Fibroblast of lung (primary cell): ENCODE results near the gene MAP2K2. TPM values are rescaled to one million over a fixed set of nuclear protein-coding genes. Genes with fewer than 3 reads are reported as not detected.

Experiments
- DNase-seq, 2 donors: peaks; one replicate each; pipeline versions ENCODE4 v3.0.0 to v3.0.0-alpha.2; 2010; ENCODE audit warnings: low read depth in 2 of 2
- H2AFZ ChIP-seq: 2 replicates; pipeline ENCODE4 v1.5.1; 2012; ENCODE audit warnings: low read length, control low read depth, inconsistent platforms
- H3K27ac ChIP-seq: 2 replicates; pipeline ENCODE4 v1.5.1; 2011; ENCODE audit warnings: low read length, control low read depth; ENCODE audit not compliant: insufficient read depth
- H3K27me3 ChIP-seq: 2 replicates; pipeline ENCODE4 v1.5.1; 2011; ENCODE audit warnings: mild to moderate bottlenecking, low read length; ENCODE audit not compliant: control insufficient read depth, insufficient read depth
- H3K36me3 ChIP-seq: 2 replicates; pipeline ENCODE4 v1.5.1; 2011; ENCODE audit warnings: low read length; ENCODE audit not compliant: control insufficient read depth, insufficient read depth
- H3K4me1 ChIP-seq: 2 replicates; pipeline ENCODE4 v1.5.1; 2011; ENCODE audit warnings: low read length; ENCODE audit not compliant: control insufficient read depth, insufficient read depth; ENCODE audit errors: extremely low read depth
- H3K4me2 ChIP-seq: 2 replicates; pipeline ENCODE4 v1.5.1; 2011; ENCODE audit warnings: low read length, control low read depth; ENCODE audit not compliant: insufficient read depth; ENCODE audit errors: extremely low read depth
- H3K4me3 ChIP-seq, 4 experiments: fragments of 200-600 bp in 1 of 4; sonication (generic) in 1 of 4; replicated peaks in 1 of 4; 2 replicates each; pipeline ENCODE4 v1.5.1; 2011 to 2016; ENCODE audit warnings: low read length in 4 of 4, low read depth in 3 of 4, mild to moderate bottlenecking in 3 of 4, control low read depth in 2 of 4, inconsistent platforms in 1 of 4, mixed read lengths in 1 of 4; ENCODE audit not compliant: insufficient read depth in 1 of 4; ENCODE audit errors: control extremely low read depth in 1 of 4
- H3K79me2 ChIP-seq: 2 replicates; pipeline ENCODE4 v1.5.1; 2012; ENCODE audit warnings: mild to moderate bottlenecking, low read length, inconsistent platforms; ENCODE audit not compliant: control insufficient read depth, insufficient read depth
- H3K9ac ChIP-seq: 2 replicates; pipeline ENCODE4 v1.5.1; 2011; ENCODE audit warnings: mild to moderate bottlenecking, low read length, control low read depth; ENCODE audit not compliant: insufficient read depth
- H3K9me3 ChIP-seq: 2 replicates; pipeline ENCODE4 v1.5.1; 2012; ENCODE audit warnings: low read depth, low read length; ENCODE audit not compliant: control insufficient read depth, insufficient read depth
- H4K20me1 ChIP-seq: 2 replicates; pipeline ENCODE4 v1.5.1; 2011; ENCODE audit warnings: low read length; ENCODE audit not compliant: control insufficient read depth, insufficient read depth; ENCODE audit errors: extremely low read depth
- CTCF ChIP-seq, 2 donors: IDR thresholded peaks in 1 of 2; conservative IDR thresholded peaks in 1 of 2; 1 replicate in 1 of 2; 2 replicates in 1 of 2; pipeline ENCODE4 v1.5.1; 2011 to 2012; ENCODE audit warnings: low read length in 2 of 2, control low read depth in 1 of 2, inconsistent platforms in 1 of 2, low read depth in 1 of 2, mild to moderate bottlenecking in 1 of 2
- EZH2 ChIP-seq: IDR thresholded peaks from 2 replicates; pipeline ENCODE4 v1.5.1; 2012; ENCODE audit warnings: low read length, control low read depth, mild to moderate bottlenecking; ENCODE audit errors: missing control alignments
- polyA plus RNA-seq, 2 donors: library from polyadenylated mRNA; depleted of rRNA in 1 of 2; stranded (reverse) in 1 of 2; unstranded in 1 of 2; fragments of >200 nt; gene quantifications; 2 replicates each; pipeline ENCODE4 v1.2.1, GENCODE V29; 2011 to 2012; ENCODE audit warnings: missing spikeins in 1 of 2
- total RNA-seq: library from RNA; depleted of rRNA; stranded (reverse); fragments of >200 nt; gene quantifications from 2 replicates; pipeline ENCODE4 v1.2.1, GENCODE V29; 2014

Gene MAP2K2
- total and polyA plus RNA-seq, 2 donors (not counting 1 experiment from before 2014, with no cell fraction given), result 61.6 to 159 TPM

- no peak overlapping the region for H2AFZ ChIP-seq
- no peak overlapping the region for H3K9ac ChIP-seq
- peaks cover 4% of the 10 kb centered on the region for H4K20me1 ChIP-seq
- TF ChIP-seq CTCF (conservative IDR thresholded peaks at IDR 0.05 in 1 of 2, IDR thresholded peaks at IDR 0.05 in 1 of 2; ENCODE audit: low read depth in 1 of 2, low read length in 2 of 2), result no peak
- TF ChIP-seq EZH2, result no peak
- H3K27ac ChIP-seq, result no peak overlapping the region
- H3K36me3 ChIP-seq, result peaks cover 17% of the 10 kb centered on the region
- H3K4me2 ChIP-seq, result no peak overlapping the region
- H3K27me3 ChIP-seq, result no peaks in the 10 kb centered on the region
- H3K9me3 ChIP-seq, result no peaks in the 10 kb centered on the region
- no peak overlapping the region for H3K4me3 ChIP-seq
- no peak for DNase-seq
- peaks cover 75% of the 10 kb centered on the region for H3K79me2 ChIP-seq
- H3K4me1 ChIP-seq, result peaks cover 8% of the 10 kb centered on the region
Measured at GRCh38 chr19:4046946-4047683, 76.8 kb downstream of the MAP2K2 start.

- Histone ChIP-seq H3K4me2 (no peak overlapping the region), H2AFZ (no peak overlapping the region), H3K79me2 (peaks cover 67% of the 10 kb centered on the region), H3K9me3 (no peaks in the 10 kb centered on the region), H3K36me3 (peaks cover 17% of the 10 kb centered on the region), H3K27me3 (no peaks in the 10 kb centered on the region), H4K20me1 (peaks cover 3% of the 10 kb centered on the region), H3K27ac (no peak overlapping the region), H3K9ac (no peak overlapping the region), H3K4me3 (no peak overlapping the region), H3K4me1 (peaks cover 2% of the 10 kb centered on the region)
- no peak for DNase-seq
- TF ChIP-seq EZH2 (no peak), CTCF (conservative IDR thresholded peaks at IDR 0.05 in 1 of 2, IDR thresholded peaks at IDR 0.05 in 1 of 2; ENCODE audit: low read depth in 1 of 2, low read length in 2 of 2) (no peak)
Measured at GRCh38 chr19:4046362-4046691, 77.6 kb downstream of the MAP2K2 start.

DNA sequence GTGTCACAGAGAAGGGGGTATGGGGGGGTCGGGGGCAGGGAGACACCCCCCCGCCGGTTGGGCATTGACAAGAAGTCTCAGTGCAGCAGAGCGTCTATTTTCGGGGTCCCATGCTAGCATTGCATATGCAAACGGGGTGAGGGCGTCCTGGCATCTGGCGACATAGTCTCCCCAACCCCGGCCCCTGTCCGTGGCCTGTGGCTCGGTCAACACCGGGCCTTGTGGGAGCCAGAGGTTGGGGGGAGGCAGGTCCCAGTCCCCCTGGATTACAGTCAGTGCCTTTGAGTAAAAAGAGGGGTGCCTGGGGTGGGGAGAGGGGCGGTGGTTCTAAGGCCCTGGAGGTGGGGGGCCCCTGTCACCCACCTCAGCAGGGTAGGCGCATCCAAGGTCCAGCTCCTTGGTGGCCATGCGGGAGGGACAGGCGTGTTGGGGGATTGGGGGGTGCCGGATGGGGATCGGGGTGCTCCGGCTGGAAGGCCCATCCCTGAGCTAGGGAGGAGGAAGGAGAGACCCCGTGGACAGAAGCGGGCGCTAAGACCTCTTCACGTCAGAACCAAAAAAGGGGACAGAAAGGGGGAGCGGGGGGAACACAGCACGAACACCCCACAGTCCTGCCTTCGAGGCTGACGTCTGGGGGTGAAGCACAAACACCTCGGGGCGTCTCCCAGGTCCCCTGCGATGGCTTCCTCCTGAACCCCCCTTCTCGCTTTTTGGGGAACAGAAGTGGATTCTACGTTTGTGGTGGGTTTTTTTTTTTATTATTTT, 78.1 kb downstream of the MAP2K2 start:
- Histone ChIP-seq H3K4me3 (no peak overlapping the region), H3K4me2 (no peak overlapping the region), H3K4me1 (peaks cover 2% of the 10 kb centered on the region), H4K20me1 (no peaks in the 10 kb centered on the region), H3K27me3 (no peaks in the 10 kb centered on the region), H3K36me3 (peaks cover 16% of the 10 kb centered on the region), H2AFZ (no peak overlapping the region), H3K9me3 (no peaks in the 10 kb centered on the region), H3K79me2 (peaks cover 63% of the 10 kb centered on the region), H3K9ac (peak overlapping the region; percentile 2), H3K27ac (no peak overlapping the region)
- DNase-seq, result no peak
- no peak for TF ChIP-seq CTCF (conservative IDR thresholded peaks at IDR 0.05 in 1 of 2, IDR thresholded peaks at IDR 0.05 in 1 of 2; ENCODE audit: low read depth in 1 of 2, low read length in 2 of 2)
- TF ChIP-seq EZH2, result no peak
